NAMALWA (cell line): Measurements from ENCODE around the gene AURKA.

ENCODE experiments used
- DNase-seq: peaks from one replicate; pipeline ENCODE4 v3.0.0-alpha.2; 2015; ENCODE audit warnings: low spot score

Gene AURKA

DNA sequence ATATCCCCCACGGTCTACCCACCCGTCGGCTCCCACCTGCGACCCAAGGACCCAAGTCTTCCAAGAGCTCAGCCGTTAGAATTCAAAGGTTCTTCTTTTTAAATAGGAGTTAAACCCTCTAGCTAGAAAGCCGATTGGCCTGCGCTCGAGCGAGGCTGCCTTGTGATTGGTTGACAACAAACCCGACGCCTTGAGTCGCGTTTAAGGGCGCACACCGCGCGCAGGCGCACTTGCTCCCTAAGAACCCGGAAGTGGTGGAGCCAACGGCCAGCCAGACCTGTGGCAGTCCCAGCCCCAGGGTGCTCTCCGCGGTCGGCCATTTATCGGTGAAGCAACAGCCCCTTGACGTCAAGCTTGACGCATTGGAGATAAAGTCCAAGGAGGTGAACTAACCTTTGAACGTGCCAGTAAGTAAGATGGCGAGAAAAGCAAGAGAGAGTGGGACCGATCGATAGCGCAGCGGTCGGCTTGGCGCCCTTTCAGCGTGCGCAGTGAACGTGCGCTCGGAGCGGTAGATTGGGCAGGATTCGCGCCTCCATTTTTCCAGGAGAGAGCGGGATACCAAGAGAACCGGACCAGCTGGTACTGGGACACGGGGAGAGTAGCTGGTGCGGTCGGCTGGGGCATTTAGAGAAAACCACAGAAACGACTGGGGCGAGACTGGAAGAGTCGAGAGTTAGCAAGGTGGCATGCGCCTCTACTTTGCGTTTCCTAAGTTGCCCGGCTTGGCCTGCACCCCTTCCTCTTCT is at the start of gene AURKA, which contains the start of gene CSTF1:
AURKA (minus strand) TSS at position 84 of the 749 bp plus-strand sequence. CDS start 4,018 bp downstream, outside the sequence.
CSTF1 (plus strand) TSS at position 514 of the 749 bp plus-strand sequence. CDS start 2,908 bp downstream, outside the sequence.
- peak; percentile 99 for DNase-seq

- DNase-seq, result no peak
Observed at GRCh38 chr20:56440346-56441007, 48.5 kb upstream of the AURKA start.

GRCh38 chr20:56439771-56440291 is 47.8 kb upstream of the AURKA start:
- DNase-seq, result no peak

DNA sequence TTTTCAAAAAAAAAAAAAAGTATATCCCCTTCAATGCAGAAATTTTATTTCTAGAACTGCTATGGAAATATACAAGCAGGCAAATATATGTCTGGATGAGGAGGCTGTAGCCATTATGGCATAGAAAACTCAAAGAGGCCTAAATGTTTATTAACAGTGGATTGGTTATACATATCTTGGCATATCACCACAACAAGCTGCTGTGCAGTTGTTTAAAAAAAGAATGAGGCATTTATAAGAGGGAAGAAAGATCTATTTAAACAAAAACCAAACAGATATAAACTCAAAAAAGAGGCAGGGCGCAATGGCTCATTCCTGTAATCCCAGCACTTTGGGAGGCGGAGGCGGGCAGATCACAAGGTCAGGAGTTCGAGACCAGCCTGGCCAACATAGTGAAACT is 46.3 kb upstream of the AURKA start:
- DNase-seq, result no peak

DNA sequence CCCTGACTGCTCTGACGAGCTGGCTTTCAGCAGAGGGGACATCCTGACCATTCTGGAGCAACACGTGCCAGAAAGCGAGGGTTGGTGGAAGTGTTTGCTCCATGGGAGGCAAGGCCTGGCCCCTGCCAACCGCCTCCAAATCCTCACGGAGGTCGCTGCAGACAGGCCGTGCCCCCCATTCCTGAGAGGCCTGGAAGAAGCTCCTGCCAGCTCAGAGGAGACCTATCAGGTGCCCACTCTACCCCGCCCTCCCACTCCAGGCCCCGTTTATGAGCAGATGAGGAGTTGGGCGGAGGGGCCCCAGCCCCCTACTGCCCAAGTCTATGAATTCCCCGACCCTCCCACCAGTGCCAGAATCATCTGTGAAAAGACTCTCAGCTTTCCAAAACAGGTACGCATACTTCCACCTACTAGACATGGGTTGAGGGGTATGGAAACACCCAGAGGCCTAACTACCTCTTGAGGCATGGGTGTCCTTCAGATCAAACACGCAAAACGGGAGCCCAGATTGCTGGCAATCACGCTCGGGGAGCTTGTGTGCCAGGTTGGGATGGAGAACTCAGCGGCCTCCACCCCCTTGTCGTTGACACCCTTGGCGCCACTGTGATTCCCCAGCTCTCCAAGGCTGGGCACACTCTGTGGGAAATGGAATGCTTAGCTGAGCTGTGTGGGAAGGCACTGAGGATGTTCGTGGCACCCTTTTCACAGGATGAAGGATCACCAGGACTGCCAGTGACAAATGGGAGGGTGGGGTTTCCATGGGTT is 45.4 kb upstream of the AURKA start:
- no peak for DNase-seq

DNA sequence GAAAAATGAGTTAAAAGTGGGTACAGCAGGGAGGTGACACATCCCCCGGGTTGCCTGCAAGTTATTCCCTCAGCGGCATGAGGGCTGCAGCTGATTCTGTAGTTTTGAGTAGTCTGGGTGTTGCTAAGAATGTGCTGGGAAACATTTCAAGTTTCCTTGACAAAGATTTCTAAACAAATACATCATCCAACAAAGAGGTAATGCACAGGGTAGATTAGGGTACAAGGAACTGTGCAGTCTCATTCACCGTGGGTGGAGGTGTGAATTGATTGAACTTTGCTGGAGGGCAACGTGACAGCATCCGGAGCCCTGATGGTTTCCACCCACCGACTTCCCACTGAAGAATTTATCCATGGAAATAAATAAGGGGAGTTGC is 41.9 kb upstream of the AURKA start:
- DNase-seq, result no peak

DNA sequence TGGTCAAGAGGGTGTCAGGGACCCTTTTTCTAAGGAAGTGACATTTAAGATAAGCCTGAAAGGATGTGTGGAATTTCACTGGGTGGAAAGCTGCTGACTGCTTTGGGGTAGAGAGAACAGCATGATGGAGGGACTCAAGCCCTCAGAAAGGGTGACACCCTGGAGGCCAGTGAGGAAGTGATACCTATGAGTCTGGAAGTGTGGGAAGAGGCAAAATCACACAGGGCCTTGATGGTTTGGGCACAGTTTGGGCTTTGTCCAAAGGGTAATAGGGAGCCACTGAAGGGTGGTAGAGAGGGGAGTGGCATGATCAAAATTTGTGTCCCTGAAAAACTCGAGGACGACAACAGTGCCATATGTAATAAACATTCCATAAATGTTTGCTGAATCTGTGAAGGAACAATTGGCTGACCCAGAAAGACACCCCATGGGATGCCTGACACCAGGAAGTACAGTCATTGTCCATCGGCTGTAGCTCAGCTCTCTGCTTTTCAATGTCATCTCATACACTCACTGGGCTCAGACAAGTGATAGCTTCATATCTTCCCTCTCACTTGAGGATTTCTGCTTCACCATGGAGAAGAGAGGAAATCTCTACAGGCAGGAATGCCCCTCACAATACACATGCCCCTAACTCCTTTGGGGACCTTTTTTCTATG is 41.3 kb upstream of the AURKA start:
- no peak for DNase-seq

GRCh38 chr20:56431471-56431870 is 39.5 kb upstream of the AURKA start:
- DNase-seq, result no peak

DNA sequence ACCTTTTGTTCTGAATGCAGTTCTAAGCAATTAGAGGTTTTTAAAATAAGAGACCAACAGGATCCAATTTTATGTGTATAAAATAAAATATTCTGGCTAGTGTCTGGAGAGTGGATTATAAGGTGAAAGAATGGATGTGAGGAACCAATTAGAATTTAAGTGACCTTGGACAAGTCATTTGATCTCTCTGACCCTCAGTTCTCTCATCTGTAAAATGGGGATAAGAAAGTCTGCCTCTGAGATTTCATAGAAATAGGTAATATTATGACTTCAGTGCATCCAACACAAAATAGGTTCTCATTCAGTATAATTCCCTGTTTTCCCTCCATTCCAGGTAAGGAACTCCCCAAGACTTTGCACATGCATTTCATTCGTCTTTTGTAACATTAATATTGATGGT is 38.9 kb upstream of the AURKA start:
- no peak for DNase-seq

DNA sequence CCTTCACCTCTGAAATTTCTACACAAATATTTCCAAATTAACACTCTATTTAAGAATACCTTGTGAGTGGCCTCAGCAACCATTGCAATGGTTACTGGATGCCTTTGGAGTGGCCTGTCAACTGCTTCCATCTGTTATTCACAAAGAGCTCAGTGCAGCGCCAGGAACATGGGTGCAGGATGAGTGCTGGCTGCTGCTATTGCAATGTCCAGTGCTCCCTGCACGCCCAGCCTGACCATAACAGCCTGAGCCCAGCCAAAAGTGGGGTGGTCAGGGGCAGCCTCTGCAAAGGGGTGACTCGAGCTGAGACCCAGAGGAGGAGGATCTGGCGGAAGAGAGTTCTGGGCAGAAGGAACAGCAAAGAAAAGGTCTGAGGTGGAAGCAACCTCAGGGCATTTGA is 38.4 kb upstream of the AURKA start:
- no peak for DNase-seq

- DNase-seq, result no peak
Observed at GRCh38 chr20:56429941-56430340, 37.9 kb upstream of the AURKA start.

GRCh38 chr20:56429502-56429901 is 37.5 kb upstream of the AURKA start:
- no peak for DNase-seq

DNA sequence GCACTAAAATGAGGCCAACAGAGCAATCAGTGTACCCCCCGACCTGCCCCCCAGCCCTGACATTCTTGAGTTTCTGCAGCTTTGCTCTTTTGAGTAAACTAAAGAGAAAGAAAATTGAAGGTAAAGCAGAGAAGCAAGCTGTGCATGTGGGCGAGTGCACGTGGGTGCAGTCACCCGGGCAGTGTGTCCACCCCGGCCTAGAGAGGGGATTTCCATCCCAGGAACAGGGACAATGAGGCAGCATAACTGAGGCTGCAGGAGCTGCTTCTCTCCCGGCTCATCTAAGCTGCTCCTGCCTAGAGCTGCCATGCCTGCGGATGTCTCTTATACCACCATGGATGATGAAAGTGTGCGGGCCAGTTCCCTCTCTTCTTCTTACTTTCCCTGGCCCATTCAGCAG is 36.9 kb upstream of the AURKA start:
- no peak for DNase-seq

DNA sequence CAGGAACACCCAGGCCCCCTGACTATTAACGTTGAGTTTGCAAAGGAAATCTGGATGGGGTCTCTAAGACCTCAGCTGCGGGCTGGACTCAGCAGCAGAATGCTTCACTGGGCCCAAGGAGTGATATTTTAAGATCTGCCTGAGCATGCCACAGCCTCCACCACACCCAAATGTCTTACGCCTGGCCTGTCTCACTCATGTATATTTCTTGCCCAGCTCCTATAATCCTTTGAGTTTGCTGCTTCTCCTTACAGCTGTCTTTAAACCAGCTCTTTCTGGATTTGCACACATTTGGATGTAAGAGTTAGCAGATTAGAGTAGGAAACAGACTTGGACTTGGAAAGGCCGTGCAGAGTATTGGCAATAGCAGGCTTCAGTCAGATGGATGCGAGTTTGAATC is 36.4 kb upstream of the AURKA start:
- DNase-seq, result no peak

GRCh38 chr20:56427797-56428196 is 35.8 kb upstream of the AURKA start:
- DNase-seq, result no peak

DNA sequence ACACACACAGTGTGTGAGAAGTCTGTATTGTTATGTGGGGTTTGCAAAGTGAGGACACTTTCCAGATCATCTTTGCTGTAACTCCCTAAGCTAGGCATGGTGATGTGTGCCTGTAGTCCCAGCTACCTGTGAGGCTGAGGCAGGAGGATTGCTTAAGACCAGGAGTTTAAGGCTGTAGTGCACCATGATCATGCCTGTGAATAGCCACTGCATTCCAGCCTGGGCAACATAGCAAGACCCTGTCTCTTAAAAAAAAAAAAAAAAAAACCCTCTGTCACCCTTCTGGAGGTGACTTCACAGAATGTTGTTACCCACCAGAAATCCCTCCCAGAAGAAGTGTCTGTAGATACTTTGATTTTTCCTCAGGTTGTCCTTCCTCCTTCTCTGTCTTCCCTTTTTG is 34.9 kb upstream of the AURKA start:
- no peak for DNase-seq

DNA sequence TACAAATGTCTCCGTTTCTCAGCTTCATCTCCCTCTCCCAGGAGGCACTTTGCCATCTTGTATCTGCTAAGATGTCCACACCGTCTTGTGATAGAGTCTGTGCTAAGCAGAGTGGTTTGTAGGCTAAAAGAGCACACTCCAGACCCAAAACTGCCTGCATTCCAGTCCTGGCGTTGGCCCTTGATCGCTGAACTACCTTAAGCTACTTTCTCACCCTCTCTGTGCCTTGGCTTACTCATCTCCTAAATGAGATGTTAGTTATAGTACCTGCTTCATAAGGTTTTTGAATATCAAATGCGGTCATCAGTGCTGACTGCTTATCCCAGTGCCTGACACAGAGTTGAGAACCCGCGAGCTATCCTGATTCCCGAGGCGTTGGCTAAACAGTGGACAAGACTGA is 34.0 kb upstream of the AURKA start:
- DNase-seq, result no peak

DNA sequence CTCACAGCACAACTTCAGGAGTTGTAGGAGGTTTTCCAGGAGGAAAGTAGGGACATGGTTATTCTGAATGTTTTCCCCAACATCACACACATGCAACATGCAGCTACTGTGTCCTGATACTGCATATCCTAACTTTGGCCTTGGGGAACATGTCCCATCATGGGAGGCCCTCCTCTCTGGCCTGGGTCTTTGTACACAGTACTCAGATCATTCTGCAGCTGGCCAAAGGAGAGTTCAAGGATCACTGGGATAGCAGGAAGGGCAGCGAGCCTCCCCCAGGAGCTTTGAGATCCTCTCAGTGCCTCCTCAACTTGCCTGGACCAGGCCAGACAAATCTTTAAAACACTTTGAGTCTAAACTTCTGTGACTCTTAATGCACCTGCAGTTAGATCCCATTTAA is 32.9 kb upstream of the AURKA start:
- no peak for DNase-seq

- no peak for DNase-seq
Observed at GRCh38 chr20:56423886-56424285, 31.9 kb upstream of the AURKA start.

GRCh38 chr20:56423211-56423610 is 31.2 kb upstream of the AURKA start:
- no peak for DNase-seq

DNA sequence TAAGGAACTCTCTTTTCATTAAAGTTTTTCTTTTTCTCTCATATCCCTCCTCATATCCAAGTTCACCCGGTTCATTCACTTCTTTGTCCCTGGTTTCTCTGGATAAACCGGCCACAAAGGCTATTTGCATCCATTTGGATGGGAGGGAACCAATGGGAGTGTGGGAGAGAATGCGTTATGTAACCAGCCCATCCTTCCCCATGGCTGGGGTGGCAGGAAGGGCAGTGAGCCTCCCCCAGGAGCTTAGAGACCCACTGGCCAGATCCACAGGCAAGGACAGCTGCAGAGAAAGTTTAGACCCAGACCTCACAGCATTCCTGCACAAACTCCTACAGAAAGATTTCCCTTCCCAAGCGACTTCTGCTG is 30.8 kb upstream of the AURKA start:
- no peak for DNase-seq
